GM12878 (cell line): ENCODE results near the gene SLC25A45. TPM values are rescaled to one million over a fixed set of nuclear protein-coding genes. Genes with fewer than 3 reads are reported as not detected.

Source experiments
- BACH1 ChIP-seq: fragments of 450-650 bp; IDR thresholded peaks from 2 replicates; pipeline ENCODE4 v1.6.1; 2017; ENCODE audit warnings: mild to moderate bottlenecking, borderline replicate concordance
- CEBPB ChIP-seq, 2 experiments: fragments of 150-350 bp in 1 of 2; IDR thresholded peaks; 2 replicates each; pipeline ENCODE4 v1.6.1; 2012 to 2014; ENCODE audit warnings: low read depth in 2 of 2, low read length in 2 of 2, borderline replicate concordance in 1 of 2, inconsistent platforms in 1 of 2
- EED ChIP-seq: sonication (generic); IDR thresholded peaks from 2 replicates; pipeline ENCODE4 v1.6.1; 2016; ENCODE audit warnings: antibody characterized with exemption, low read depth
- EGR1 ChIP-seq, 2 experiments: IDR thresholded peaks; 1 replicate in 1 of 2; 2 replicates in 1 of 2; pipeline ENCODE4 v1.6.1; 2011 to 2012; ENCODE audit warnings: low read depth in 2 of 2, low read length in 2 of 2, borderline replicate concordance in 1 of 2, mild to moderate bottlenecking in 1 of 2, moderate library complexity in 1 of 2
- IKZF1 ChIP-seq: fragments of 450-650 bp; conservative IDR thresholded peaks from 2 replicates; pipeline ENCODE4 v1.6.1; 2017; ENCODE audit warnings: antibody characterized with exemption, mild to moderate bottlenecking
- NBN ChIP-seq: fragments of 450-650 bp; IDR thresholded peaks from 2 replicates; pipeline ENCODE4 v1.6.1; 2016
- POLR2A ChIP-seq: IDR thresholded peaks from 2 replicates; pipeline ENCODE4 v1.6.1; 2011; ENCODE audit warnings: low read depth, mild to moderate bottlenecking, low read length
- POU2F2 ChIP-seq: IDR thresholded peaks from 3 replicates; pipeline ENCODE4 v1.6.1; 2011; ENCODE audit warnings: low read depth, mild to moderate bottlenecking, low read length, borderline replicate concordance
- RCOR1 ChIP-seq: conservative IDR thresholded peaks from 2 replicates; pipeline ENCODE4 v1.6.1; 2012; ENCODE audit warnings: low read depth, low read length, improper control_type of control experiment
- SMAD1 ChIP-seq: fragments of 450-650 bp; IDR thresholded peaks from 2 replicates; pipeline ENCODE4 v1.6.1; 2018; ENCODE audit warnings: mild to moderate bottlenecking, low read depth; ENCODE audit not compliant: partially characterized antibody
- SMARCA5 ChIP-seq: fragments of 450-650 bp; IDR thresholded peaks from 2 replicates; pipeline ENCODE4 v1.6.1; 2017; ENCODE audit warnings: mild to moderate bottlenecking
- TCF3 ChIP-seq: IDR thresholded peaks from 2 replicates; pipeline ENCODE4 v1.6.1; 2012; ENCODE audit warnings: low read depth, mild to moderate bottlenecking, low read length, borderline replicate concordance; ENCODE audit not compliant: insufficient read depth
- polyA plus RNA-seq, 11 experiments: library from polyadenylated mRNA; depleted of rRNA in 4 of 11; unstranded in 6 of 11; stranded (reverse) in 5 of 11; fragments of >200 nt; fragmentation: Nextera tagmentation in 4 of 11; fragmentation: Illumina TruSeq in 1 of 11; extraction: Ambion mirVana in 4 of 11; extraction: Trizol in 1 of 11; gene quantifications; 1 replicate in 1 of 11; 2 replicates in 10 of 11; pipeline versions ENCODE4 v1.2.1 to v1.2.3, GENCODE V29; 2011 to 2016; ENCODE audit warnings: inconsistent platforms in 2 of 11, missing spikeins in 2 of 11, low read depth in 1 of 11
- total RNA-seq, 4 experiments: library from RNA; depleted of rRNA in 3 of 4; stranded (reverse); fragments of >200 nt in 3 of 4; fragmentation: Illumina TruSeq in 1 of 4; extraction: Trizol in 1 of 4; gene quantifications; 2 replicates each; pipeline versions ENCODE4 v1.2.1 to v1.2.3, GENCODE V29; 2013 to 2021
- TF ChIP-seq, protein P1 (sequence below): fragments of 450-650 bp; IDR thresholded peaks from 2 replicates; pipeline ENCODE4 v1.6.1; 2017; ENCODE audit warnings: antibody characterized with exemption, mild to moderate bottlenecking, moderate library complexity
- TF ChIP-seq, protein P2 (sequence below): fragments of 450-650 bp; IDR thresholded peaks from 2 replicates; pipeline ENCODE4 v1.6.1; 2016; ENCODE audit warnings: mild to moderate bottlenecking
- TF ChIP-seq, protein P3 (sequence below): fragments of 450-650 bp; IDR thresholded peaks from 2 replicates; pipeline ENCODE4 v1.6.1; 2016; ENCODE audit warnings: mild to moderate bottlenecking
- TF ChIP-seq, protein P4 (sequence below): fragments of 450-650 bp; IDR thresholded peaks from 2 replicates; pipeline ENCODE4 v1.6.1; 2017; ENCODE audit warnings: low read depth, mild to moderate bottlenecking, moderate library complexity
- TF ChIP-seq, protein P5 (sequence below): IDR thresholded peaks from 2 replicates; pipeline ENCODE4 v1.6.1; 2011; ENCODE audit warnings: low read depth, low read length, improper control_type of control experiment, borderline replicate concordance
- TF ChIP-seq, protein P6 (sequence below): IDR thresholded peaks from 2 replicates; pipeline ENCODE4 v1.6.1; 2011; ENCODE audit warnings: low read depth, mild to moderate bottlenecking, low read length, moderate library complexity, borderline replicate concordance; ENCODE audit errors: extremely low read depth

SLC25A45 gene
- total and polyA plus RNA-seq, 10 of the 15 experiments (the other 5 are each of a cell fraction or from before 2014, with no cell fraction given): 4.1 to 35.2 (median 20.3) TPM

DNA sequence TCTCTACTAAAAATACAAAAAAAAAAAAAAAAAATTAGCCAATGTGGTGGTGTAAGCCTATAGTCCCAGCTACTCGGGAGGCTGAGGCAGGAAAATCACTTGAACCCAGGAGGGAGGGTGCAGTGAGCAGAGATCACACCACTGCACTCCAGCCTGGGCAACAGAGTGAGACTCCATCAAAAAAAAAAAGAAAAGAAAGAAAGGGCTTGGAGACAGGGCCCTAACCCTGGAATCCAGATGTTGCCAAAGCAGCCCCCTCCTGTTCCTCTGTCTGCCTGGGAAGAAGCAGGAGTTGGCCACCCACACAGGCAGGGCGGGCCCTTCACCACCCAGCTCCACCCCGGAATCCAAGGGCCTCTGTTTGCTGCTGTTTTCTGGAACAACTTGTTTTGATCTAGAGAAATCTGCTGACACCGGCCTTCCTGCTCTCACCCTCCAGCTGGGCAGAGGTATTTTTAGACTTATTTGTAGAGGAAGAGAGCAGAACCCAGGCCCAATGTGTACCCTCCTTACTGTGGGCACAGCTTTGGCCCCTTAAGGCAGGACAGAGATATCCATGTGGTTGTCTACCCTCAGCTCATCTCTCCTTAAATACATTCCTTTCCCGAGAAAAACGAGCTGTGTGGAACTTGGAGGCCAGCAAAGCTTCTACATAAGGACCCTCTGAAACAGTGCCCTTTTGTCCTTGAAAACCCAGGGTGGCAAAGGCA lies 37.5 kb upstream of the SLC25A45 start (continued):
- TF ChIP-seq, protein P1, sequence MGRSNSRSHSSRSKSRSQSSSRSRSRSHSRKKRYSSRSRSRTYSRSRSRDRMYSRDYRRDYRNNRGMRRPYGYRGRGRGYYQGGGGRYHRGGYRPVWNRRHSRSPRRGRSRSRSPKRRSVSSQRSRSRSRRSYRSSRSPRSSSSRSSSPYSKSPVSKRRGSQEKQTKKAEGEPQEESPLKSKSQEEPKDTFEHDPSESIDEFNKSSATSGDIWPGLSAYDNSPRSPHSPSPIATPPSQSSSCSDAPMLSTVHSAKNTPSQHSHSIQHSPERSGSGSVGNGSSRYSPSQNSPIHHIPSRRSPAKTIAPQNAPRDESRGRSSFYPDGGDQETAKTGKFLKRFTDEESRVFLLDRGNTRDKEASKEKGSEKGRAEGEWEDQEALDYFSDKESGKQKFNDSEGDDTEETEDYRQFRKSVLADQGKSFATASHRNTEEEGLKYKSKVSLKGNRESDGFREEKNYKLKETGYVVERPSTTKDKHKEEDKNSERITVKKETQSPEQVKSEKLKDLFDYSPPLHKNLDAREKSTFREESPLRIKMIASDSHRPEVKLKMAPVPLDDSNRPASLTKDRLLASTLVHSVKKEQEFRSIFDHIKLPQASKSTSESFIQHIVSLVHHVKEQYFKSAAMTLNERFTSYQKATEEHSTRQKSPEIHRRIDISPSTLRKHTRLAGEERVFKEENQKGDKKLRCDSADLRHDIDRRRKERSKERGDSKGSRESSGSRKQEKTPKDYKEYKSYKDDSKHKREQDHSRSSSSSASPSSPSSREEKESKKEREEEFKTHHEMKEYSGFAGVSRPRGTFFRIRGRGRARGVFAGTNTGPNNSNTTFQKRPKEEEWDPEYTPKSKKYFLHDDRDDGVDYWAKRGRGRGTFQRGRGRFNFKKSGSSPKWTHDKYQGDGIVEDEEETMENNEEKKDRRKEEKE: no peak
- peak; percentile 68 for TF ChIP-seq SMAD1
- TF ChIP-seq EGR1 (IDR thresholded peaks at IDR 0.05; ENCODE audit: borderline replicate concordance in 1 of 2, low read depth in 2 of 2, low read length in 2 of 2): peak in 1 of 2 experiments; percentile 42; a peak in 1 of 3 replicates
- TF ChIP-seq, protein P2, sequence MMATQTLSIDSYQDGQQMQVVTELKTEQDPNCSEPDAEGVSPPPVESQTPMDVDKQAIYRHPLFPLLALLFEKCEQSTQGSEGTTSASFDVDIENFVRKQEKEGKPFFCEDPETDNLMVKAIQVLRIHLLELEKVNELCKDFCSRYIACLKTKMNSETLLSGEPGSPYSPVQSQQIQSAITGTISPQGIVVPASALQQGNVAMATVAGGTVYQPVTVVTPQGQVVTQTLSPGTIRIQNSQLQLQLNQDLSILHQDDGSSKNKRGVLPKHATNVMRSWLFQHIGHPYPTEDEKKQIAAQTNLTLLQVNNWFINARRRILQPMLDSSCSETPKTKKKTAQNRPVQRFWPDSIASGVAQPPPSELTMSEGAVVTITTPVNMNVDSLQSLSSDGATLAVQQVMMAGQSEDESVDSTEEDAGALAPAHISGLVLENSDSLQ: 0 out of 2 replicates have a peak, but pooled peaks have one; percentile 10
- TF ChIP-seq, protein P3, sequence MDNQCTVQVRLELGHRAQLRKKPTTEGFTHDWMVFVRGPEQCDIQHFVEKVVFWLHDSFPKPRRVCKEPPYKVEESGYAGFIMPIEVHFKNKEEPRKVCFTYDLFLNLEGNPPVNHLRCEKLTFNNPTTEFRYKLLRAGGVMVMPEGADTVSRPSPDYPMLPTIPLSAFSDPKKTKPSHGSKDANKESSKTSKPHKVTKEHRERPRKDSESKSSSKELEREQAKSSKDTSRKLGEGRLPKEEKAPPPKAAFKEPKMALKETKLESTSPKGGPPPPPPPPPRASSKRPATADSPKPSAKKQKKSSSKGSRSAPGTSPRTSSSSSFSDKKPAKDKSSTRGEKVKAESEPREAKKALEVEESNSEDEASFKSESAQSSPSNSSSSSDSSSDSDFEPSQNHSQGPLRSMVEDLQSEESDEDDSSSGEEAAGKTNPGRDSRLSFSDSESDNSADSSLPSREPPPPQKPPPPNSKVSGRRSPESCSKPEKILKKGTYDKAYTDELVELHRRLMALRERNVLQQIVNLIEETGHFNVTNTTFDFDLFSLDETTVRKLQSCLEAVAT: peak; percentile 91
- peak; percentile 45 for TF ChIP-seq IKZF1
- TF ChIP-seq TCF3: peak; percentile 20; the same call in 1 of the 2 replicates
- no peak for TF ChIP-seq SMARCA5
- TF ChIP-seq, protein P4, sequence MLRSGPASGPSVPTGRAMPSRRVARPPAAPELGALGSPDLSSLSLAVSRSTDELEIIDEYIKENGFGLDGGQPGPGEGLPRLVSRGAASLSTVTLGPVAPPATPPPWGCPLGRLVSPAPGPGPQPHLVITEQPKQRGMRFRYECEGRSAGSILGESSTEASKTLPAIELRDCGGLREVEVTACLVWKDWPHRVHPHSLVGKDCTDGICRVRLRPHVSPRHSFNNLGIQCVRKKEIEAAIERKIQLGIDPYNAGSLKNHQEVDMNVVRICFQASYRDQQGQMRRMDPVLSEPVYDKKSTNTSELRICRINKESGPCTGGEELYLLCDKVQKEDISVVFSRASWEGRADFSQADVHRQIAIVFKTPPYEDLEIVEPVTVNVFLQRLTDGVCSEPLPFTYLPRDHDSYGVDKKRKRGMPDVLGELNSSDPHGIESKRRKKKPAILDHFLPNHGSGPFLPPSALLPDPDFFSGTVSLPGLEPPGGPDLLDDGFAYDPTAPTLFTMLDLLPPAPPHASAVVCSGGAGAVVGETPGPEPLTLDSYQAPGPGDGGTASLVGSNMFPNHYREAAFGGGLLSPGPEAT: peak; percentile 70; the same call in 1 of the 2 replicates
- TF ChIP-seq CEBPB (IDR thresholded peaks at IDR 0.05; ENCODE audit: borderline replicate concordance in 1 of 2, low read depth in 2 of 2, low read length in 2 of 2): no peak
- TF ChIP-seq POLR2A: peak; percentile 78
- TF ChIP-seq NBN: peak; percentile 69
- TF ChIP-seq EED: peak; percentile 41
- TF ChIP-seq, protein P5, sequence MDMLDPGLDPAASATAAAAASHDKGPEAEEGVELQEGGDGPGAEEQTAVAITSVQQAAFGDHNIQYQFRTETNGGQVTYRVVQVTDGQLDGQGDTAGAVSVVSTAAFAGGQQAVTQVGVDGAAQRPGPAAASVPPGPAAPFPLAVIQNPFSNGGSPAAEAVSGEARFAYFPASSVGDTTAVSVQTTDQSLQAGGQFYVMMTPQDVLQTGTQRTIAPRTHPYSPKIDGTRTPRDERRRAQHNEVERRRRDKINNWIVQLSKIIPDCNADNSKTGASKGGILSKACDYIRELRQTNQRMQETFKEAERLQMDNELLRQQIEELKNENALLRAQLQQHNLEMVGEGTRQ: no peak
- no peak for TF ChIP-seq RCOR1
- TF ChIP-seq POU2F2: peak; percentile 7; the same call in 1 of the 3 replicates
- TF ChIP-seq BACH1: peak; percentile 73
- TF ChIP-seq, protein P6, sequence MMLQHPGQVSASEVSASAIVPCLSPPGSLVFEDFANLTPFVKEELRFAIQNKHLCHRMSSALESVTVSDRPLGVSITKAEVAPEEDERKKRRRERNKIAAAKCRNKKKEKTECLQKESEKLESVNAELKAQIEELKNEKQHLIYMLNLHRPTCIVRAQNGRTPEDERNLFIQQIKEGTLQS: no peak
